Activated T-cell treated with anti-CD3 and anti-CD28 coated beads for 24 hours (primary cell): ENCODE results near the gene PAX5.

Experiments used
- DNase-seq: peaks from one replicate; pipeline ENCODE4 v3.0.0-alpha.2; 2020; ENCODE audit warnings: low read depth

PAX5 gene

DNA sequence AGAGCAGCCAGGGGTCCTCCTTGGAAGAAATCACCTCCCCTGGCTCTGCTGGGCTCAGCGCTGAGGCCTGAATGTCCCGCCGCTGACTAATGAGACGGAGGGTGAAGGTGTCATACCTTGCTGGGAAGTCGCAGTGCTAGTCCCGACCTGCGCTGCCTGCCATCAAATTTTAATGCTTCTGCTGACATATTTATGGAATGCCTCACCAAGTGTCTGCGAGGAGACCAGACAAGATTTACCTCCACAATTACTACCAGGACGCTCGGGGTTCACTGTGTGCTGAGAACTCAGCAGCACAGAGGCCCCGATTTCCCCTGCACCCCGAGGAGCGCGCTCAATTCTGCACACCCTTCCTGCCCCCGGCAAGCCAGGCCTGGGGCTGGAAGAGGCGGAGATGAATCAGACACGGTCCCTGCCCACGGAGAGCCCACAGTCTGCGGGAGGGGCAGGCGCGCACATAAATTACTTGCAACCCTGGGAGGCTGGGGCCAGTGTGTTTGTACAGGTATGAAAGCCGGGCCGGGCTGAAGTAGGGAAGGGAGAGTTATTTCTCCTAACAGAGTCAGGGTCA is 175.2 kb downstream of the PAX5 start:
- DNase-seq, result no peak

DNA sequence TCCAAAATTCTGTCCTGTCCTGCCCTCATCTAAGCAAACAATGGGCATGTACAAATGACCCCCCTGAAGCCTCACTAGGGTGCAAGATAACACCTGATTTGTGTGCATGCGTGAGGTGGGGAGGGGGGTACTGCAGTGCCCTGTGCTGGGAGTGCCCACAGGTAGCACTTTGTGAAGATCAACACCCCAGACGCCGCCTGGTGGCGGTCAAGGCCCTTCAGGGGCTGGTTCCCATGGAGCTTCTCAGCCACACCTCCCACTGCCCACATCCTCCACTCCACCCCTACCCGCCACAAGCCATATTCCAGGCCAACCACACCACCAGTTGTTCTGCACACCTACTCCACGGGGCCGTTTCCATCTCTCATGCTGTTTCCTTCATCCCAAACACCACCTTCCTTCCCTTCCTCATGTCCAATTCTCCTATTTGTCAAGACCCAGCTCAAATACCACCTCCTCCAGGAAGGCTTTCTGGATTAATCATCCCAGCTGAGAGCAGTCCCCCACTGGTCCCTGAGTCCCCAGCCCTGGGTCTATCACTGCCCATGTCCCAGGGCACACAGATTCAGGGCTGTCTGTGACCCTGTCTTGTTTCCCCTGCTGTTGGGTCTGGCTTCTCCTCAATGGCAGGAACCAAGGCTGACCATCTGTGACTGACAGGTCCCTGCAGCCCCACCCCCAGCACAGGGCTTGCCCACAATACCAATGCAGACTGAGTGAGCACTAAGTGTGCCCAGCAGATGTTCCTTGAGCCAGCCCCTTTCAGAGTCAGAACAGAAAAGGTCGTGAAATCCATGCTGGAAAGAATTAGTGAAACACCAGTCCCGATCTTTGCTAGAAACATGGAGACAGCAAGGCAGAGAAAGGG is 178.4 kb downstream of the PAX5 start:
- peak; percentile 3 for DNase-seq

DNA sequence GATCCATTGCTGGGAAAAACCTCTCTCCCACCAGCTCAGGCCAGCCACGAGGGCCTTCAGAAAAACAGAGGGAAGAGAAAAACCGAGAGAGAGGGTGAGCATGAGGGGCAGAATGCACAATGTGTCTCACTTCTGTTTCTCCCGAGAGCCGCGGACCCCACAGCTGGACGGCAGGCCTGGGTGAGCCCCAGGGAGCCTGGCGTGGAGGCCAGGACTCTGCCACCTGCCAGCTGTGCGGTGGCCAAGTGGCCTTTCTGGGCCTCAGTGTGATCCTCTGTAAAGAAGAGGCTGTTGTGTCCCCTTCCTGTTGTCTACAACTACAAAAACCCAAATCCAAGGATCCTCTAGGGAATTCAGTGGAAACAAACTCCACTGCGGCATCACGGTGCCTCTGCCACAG is 179.3 kb downstream of the PAX5 start:
- DNase-seq, result no peak

DNA sequence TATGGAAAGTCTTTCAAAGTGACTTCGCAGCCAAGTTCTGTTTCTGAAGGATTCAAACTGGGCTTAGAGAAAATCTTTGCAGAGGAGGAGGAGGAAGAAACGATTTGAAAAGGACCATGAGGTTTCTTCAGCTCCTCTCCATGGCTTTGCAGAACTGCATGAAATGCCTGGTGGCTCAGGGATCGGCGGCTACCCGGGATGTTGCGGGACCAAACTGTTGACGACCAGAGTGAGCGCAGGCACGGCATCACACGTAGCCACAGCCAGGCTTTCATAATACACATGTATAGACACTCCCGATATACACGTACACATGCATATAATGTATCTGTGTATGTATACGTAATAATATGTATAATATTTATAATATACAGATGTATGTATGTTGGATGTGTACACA is 180.0 kb downstream of the PAX5 start:
- DNase-seq, result no peak

DNA sequence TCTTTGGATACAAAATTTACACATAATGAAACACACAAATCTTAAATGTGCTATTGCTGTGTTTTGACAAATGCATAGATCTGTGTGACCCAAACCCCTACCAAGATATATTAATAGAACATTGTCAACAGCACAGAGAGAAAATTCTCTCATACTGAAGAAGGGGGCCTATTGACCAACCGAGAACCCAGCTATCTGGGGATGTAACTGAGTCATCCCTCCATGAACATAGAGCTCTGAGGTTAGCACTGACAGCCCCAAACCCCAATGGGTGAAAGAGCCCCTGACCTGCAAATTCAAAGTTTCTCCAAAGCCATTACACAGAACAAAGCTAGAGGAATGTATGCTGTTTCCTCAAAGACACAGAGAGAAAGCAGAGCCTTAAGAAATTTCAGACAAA is 180.8 kb downstream of the PAX5 start:
- no peak for DNase-seq

DNA sequence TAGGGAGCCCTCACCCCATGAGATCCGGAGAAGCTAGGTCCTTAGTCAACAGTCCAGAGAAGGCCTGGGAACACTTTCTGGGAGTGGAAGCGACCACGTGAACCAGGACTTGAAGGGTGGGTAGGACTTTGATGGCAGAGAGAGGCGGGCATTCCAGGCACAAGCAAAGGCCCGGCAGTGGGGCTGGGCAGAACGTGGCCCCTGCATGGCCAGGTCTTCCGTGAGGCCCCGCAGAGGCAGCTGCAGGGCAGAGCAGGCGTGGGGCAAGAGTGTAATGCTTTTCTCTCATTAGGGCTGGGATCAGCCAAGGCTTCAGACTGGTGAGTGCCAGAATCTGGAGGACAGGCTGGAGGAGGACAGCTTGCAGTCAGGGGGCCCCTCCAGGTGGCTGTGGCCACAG is 184.1 kb downstream of the PAX5 start:
- no peak for DNase-seq

DNA sequence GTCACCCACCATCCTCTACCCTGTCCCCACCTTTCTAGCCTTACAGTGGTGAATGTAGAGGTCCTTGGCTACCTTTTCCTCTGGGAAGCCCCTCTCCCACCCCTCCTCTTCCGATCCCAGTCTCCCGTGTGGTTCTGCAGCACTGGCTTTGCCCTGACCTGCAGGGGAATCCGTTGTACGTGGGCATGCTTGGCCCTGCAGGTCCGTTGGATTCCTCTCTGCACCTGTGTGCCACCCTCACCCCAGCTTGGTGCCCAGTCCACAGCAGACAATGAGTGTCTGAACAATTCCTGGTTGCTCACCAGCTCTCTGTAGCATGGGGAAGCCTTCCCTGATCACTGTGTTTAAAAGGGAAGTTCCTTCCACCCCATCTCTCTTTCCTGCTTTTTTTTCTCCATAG is 185.1 kb downstream of the PAX5 start:
- DNase-seq, result no peak

DNA sequence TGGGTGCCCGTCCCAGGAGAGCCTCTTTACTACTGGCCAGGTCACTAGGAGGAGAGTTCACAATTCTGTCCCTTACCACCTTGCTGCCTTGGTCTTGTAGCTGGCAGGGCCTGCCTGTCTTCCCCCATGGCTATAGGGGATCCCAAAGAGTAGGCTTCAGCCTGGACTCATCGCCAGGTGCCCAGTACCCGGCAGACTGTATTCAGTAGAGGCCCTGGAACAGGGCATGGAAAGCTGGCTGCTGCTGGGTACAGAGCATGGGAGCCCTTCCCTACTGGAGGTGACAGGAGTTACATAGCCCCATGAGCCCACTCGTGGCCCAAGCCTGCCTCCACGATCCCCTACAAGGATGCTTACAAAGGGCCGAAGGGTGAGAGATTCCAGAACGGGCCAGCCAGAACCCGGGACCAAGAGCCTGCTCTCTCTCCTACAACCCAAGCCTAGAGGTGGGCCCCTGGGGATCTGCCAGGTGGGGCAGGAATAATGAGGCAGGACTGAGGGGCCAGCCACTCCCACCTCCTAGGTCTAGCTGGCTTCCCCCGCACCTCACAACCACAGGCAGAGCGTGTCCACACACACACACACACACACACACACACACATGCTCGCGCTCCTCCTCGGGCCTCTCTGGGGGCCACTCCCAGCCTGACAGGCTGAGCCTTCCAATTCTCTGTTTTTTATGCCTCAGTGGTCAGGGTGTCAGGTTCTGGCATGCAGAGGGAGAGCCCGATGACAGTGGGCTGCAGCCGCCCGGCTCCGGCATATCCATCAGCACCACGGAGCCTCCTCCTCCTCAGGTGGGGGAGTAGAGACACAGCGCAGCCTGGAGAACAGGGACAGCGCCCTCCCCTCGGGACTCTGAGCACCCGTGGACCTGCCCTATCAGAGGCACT is 186.0 kb downstream of the PAX5 start:
- no peak for DNase-seq

DNA sequence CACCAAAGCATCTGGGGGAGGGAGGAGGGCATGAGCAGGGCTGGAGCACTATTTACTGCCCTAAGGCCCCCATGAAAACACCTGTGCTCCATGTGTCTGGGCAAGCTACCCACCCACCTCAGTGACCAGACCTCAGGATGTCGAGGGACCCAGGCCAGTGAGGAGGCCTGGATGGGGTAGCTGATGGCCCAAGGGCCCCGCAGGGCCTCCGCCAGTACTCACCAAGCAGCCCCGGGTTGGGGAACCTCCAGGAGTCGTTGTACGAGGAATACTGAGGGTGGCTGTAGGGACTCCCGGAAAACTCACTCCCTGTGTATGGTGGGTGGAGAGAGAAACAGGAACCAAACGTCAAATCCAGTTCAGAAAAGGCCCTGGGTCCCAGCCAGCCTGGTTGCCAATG is 187.4 kb downstream of the PAX5 start:
- DNase-seq, result no peak

DNA sequence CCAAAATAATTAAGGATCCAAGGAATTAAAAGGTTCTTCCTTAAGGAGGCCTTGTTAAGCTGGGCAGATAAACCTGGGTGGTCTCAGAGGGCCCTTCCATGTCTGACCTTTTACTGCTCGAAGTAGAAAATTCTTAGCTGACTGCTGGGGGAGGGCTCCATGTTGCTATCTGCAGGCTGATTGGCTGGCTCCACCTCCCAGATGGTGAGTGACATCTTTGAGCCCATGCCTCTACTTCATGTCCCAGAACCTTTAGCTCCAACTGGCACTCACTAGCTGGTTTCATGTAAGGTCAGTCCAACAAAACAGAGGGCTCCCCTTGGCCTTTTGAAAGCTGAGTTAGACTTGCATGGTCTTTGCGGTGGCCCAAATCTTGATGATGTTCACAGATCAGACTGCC is 188.2 kb downstream of the PAX5 start:
- no peak for DNase-seq

DNA sequence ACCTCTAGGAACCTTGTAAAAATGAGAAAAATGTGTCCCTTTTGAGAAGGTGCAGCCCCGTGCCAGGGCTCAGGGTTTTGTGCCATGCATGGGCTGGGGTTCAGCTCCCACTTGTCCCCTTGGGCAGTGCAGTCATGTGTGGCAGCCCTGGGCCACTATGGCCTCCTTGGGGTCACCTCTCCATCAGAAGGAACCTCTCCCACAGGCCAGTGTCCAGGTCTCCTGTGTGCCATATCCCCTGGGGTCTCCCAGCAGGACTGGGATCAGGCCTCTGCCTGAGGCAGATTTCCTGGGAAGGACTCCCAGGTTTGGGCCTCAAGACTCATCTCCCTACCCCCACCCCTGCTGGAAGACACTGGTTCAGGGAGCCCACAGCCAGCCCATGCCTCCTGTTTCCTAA is 189.1 kb downstream of the PAX5 start:
- DNase-seq, result no peak

DNA sequence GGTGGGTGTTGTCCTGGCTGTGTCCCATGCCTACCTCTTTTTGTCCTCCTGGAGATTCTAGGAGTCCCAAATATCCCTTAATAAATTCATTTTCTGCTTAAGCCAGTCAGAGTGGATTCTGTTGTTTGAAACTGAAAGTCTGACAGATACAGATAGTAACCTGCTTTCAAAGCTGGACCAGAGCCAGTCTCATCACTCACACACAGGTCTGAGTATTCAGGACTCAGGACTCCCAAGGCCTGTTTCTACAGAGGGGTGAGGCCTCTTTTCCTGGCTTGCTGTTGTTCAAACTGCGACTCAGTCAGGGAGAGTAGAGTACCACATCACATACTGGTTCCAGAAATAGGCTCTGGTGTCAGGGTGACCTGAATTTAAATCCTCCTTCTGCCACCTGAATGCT is 190.1 kb downstream of the PAX5 start:
- DNase-seq, result no peak

DNA sequence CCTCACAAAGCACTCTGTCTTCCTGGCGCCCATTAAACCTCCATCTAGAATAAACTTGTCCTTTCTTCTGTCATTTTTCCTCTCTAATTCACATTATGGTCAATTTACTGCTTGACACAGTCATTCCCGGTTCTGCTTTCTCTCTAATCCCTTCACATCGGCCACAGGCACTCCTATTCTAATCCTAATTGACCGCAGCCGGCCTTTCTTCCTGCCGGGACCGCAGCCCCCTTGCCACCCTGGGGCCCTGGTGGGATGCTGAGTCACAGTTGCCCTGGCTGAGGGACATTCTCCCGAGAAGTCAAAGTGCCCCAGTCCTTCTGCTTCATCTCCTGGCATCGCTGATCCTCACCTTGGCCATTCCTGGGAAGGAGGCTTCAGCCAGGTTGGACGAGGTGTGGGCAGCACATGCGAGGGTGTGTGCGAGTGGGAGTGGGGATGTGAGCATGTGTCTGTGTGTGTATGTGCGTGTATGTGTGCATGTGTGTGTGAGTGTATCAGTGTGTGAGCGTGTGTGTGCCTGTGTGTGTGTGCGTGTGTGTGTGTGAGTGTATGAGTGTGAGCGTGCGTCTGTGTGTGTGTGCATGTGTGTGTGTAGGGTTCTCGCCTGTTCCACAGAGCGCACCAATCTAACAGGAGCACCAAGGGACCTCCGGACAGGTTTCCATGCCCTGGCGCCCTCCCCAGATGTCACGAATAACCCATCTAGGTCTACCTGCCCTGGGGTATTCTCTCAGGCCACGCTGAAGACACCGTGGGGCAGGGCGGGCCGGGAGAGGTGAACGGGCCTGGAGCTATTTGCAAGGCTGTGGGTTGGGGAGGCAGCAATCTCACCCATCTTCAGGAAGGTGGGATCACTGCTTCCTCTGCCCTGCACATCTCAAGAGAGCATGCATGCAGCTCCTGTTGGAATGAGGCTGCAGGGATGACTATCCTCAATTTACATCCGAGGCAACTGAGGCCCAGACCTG is 191.2 kb downstream of the PAX5 start:
- no peak for DNase-seq

DNA sequence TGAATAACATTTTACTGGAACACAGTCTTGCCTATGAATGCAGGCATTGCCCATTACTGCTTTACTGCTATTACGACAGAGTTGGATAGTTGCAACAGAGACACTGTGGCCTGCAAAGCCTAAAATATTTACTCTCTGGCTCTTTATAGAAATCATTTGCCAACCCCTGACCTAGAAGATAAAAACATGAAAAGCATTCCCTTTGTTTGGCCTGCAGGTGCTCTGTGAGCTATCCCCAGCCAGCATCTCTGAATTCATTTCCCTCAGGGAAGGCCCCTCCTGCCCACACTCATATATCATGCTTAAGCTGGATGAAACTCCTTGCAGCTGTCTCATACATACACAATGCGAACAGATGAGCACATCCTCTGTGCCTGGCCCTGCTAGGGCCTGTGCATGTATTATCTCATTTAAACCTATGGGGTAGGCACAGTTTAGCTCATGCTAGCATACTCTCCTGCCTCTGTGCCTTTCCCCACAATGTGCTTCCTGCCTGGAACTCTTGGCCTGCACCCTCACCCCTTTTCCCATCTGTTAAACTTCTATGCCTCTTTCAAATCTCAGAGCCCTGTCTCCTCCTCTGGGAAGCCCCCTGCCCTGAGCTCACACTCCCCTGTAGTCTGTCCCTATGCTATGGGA is 193.1 kb downstream of the PAX5 start:
- no peak for DNase-seq

DNA sequence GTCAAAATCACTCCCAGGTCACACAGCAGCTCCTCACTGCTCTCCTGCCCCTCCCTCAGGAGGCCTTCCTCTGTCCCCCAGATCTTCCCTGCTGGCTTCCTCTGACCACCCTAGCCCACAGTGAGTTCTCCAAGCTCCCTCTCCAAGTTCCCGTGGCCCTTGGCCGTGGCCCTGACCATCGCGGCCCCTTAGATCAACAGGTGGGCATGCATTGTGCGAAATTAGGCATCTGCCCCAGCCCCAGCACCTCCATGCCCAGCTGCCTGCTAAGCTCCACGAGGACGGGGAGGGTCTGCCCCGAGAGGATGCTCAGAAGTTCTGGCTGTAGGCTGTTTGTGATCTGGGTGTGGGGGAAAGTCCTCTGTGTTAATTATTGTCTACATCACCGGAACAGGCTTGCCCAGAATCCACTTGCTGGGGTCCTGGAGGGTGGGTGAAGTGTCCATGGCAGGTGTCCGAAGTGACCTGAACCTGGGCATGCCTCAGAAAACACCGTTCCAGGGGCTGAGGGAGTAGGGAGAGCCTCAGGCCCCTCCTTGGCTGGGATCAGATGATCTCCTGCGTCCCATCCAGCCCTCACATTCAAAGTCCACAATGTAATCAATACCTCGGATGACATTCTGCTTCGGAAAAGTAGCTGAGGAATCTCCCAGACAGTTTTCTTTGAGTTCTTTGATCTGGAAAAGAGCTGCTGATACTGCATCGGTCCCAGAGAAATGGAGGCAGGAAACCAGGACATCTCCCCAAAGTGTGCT is 194.8 kb downstream of the PAX5 start:
- DNase-seq, result no peak

DNA sequence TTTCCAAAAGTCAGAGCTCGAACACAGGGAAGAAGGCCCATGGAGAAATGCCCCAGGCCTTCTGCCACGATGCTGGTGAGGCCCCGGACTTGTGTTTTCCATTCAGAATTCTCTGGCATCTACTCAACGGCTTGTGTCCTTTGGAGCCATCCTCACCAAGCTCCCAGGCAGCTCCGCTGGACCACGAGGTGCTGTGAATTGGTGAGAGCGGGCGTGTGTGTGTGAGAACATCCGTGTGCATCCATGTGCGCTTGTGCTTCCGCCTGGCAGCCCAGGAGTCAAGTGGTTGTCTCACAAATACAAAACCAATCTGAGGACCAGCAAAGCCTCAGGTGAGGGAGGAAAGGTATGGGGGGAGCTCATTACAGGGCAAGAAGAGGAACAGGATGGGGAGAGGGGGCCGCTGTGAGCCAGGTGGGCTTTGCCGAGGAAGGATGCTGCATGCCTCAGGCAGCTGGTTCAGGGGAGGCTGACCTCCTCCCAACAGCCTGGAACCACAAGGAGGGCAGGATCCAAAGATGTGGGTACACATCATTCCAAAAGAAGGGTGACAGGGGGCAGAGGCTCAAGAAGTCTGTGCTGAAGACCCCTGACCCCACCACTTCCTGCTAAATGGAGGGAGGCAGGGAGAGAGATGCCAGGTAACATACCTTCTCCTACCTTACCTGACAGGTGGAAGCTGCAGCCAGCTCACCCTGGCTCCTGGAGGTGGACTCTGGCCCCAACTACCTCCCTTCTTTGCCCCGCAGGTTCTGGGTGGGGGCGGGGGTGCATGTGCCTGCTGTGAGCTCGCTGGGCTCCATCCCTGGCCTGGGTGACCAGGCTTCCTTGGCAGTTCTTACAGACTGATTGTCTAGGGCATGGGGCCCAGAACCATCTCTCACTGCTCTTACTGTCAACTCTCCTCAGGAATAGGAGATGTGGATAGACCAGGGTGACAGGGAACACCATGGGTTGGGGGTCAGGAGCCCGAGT is 196.3 kb downstream of the PAX5 start:
- no peak for DNase-seq

DNA sequence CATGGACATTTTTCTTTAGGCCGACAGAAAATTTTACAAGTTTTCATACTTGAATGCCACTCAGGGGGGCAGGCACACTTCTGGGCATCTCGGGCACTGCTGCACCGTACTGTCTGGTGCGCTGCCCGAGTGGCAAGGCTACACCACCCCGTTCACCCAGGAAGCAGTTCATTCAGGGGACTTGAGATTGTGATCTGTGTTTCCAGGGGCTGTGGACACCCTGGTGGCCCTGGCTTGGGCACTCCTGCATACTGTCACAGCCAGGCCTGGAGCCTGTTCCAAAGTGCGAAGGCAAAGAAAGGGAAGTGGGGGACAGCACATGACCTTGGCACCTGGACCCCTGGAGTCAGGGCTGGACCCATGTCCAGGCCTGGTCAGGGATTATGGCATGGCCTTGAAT is 197.6 kb downstream of the PAX5 start:
- DNase-seq, result no peak

DNA sequence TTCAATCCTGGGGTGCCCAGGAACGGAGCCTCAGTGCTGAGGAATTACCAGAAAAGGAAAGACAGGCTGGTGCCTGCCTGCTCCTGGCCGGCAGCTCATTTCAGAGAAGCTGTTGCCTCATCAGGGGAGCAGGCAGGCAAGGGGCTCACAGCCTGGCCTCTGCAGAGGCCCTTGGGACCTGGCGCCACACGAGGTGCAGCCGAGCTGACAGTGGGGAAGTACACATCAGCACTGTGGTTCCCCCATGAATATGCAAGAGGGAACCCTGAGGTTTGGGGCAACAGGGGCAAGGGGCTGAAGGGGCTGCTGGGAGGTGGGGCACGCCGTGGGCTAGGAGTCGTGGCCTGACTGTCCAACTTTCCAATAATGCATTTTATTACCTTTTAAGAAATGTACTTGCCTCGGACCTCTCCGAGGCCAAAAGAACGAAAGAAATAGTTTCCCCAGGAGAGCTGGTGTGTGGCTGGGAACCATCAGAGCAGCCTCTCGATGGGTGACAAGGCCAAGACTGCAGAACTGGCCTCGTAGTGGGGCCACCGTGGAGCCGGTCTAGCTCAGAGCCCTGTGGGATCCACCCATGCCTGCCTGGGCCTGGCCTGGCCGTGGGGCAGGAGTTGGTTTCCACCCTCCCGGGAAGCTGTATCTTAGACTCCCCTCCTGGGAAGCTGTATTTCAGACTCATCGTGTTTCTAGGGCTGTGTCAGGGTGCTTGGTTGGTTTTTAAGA is 198.6 kb downstream of the PAX5 start:
- no peak for DNase-seq

DNA sequence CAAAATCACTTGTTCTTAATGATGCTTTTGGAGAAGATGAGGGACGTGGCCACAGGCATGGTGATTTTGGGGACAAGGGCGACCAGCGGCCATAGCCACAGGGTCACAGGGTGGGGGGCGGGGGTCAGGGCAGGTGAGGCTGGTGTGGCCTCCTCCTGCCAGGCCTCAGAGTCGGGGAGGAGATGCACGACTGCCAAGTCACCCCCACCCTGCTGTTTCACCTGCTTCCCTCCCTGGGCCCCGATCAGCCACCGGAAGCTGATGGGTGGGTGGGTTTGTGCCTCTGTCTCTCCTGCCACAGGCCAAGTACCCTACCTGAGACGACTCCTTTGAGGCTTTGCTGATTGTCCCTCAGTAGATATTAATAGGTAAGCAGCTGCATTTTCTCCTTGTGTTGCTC is 199.3 kb downstream of the PAX5 start:
- DNase-seq, result no peak
